ENCODE measurements around the gene SPEF2.

DNA sequence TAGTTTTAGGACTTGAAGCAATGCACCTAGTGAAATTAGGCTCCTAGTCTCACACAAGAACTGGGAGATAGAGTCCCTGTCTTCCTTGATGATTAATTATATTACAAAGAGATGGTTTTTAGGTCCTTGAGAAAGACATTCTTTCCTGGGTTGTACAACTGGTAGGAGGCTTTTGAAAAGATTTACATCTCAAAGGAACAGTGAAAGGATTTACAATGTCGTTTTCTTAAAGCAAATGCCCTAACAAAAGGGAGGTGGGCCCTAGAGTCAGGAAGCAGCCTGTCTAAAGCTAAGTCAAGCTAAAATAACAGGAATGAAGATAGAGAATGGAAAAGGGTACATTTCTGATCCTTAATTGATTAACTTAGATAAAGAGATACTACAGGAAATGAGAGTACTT is 136.8 kb downstream of the SPEF2 start:
- no peak for TF ChIP-seq POLR2A (IDR thresholded peaks at IDR 0.05)
- TF ChIP-seq, protein P1, sequence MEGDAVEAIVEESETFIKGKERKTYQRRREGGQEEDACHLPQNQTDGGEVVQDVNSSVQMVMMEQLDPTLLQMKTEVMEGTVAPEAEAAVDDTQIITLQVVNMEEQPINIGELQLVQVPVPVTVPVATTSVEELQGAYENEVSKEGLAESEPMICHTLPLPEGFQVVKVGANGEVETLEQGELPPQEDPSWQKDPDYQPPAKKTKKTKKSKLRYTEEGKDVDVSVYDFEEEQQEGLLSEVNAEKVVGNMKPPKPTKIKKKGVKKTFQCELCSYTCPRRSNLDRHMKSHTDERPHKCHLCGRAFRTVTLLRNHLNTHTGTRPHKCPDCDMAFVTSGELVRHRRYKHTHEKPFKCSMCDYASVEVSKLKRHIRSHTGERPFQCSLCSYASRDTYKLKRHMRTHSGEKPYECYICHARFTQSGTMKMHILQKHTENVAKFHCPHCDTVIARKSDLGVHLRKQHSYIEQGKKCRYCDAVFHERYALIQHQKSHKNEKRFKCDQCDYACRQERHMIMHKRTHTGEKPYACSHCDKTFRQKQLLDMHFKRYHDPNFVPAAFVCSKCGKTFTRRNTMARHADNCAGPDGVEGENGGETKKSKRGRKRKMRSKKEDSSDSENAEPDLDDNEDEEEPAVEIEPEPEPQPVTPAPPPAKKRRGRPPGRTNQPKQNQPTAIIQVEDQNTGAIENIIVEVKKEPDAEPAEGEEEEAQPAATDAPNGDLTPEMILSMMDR (IDR thresholded peaks at IDR 0.05): no peak
- no peak for TF ChIP-seq EP300 (IDR thresholded peaks at IDR 0.05)
- TF ChIP-seq POLR2AphosphoS5 (IDR thresholded peaks at IDR 0.05): no peak

All from suprapubic skin (tissue), 4 donors.